GM12864 (cell line): ENCODE results near the gene HOXB9.

Experiments used
- DNase-seq: peaks from one replicate; pipeline ENCODE4 v3.0.0-alpha.2; 2011; ENCODE audit warnings: low read depth
- H3K4me3 ChIP-seq: 2 replicates; pipeline ENCODE4 v1.5.1; 2011; ENCODE audit warnings: mild to moderate bottlenecking, low read depth, low read length, control low read depth
- CTCF ChIP-seq: IDR thresholded peaks from 2 replicates; pipeline ENCODE4 v1.5.1; 2011; ENCODE audit warnings: low read depth, mild to moderate bottlenecking, moderate library complexity, low read length, control low read depth, inconsistent platforms; ENCODE audit errors: missing control alignments

Gene HOXB9

GRCh38 chr17:48608494-48608834 is 17.7 kb downstream of the HOXB9 start:
- no peak for DNase-seq
- no peak overlapping the region for H3K4me3 ChIP-seq
- TF ChIP-seq CTCF: no peak

GRCh38 chr17:48606892-48607614 is 19.1 kb downstream of the HOXB9 start:
- H3K4me3 ChIP-seq: no peak overlapping the region
- TF ChIP-seq CTCF: no peak
- DNase-seq: no peak

GRCh38 chr17:48605991-48606891 is 19.9 kb downstream of the HOXB9 start:
- no peak for TF ChIP-seq CTCF
- no peak overlapping the region for H3K4me3 ChIP-seq
- no peak for DNase-seq

- H3K4me3 ChIP-seq: no peak overlapping the region
- no peak for DNase-seq
- TF ChIP-seq CTCF: no peak
These were observed 20.7 kb downstream of the HOXB9 start for GRCh38 chr17:48605409-48605919.

GRCh38 chr17:48604770-48605329 is 21.3 kb downstream of the HOXB9 start, which contains the start of gene HOXB6:
TSS of gene HOXB6 (minus strand) at chr17:48604986. CDS start at chr17:48598150, 6,836 bp downstream.
- TF ChIP-seq CTCF: no peak
- no peak for DNase-seq
- H3K4me3 ChIP-seq: no peak within 1 kb of the TSS

- H3K4me3 ChIP-seq: no peak overlapping the region
- no peak for TF ChIP-seq CTCF
- no peak for DNase-seq
These were observed 22.0 kb downstream of the HOXB9 start for GRCh38 chr17:48603959-48604769.
